ENCODE measurements around the gene HNRNPH3.
"Not testable (repeated sequence)": the region's sequence is repeated elsewhere in the genome, so short reads cannot be mapped to it uniquely, and the experiment has no call there.

- TF ChIP-seq CTCF, POLR2A, EP300 (IDR thresholded peaks at IDR 0.05): not testable (repeated sequence)
These were observed 7.5 kb upstream of the HNRNPH3 start for GRCh38 chr10:68324396-68324795.
